ENCODE data around the gene TBATA. TPM values are rescaled to one million over a fixed set of nuclear protein-coding genes. Genes with fewer than 3 reads are reported as not detected.

The TBATA gene
- total and polyA plus RNA-seq, 2 of the 8 experiments (the other 6 are each of a cell fraction or from before 2014, with no cell fraction given) = not detected

- no peak for TF ChIP-seq USF2 (IDR thresholded peaks at IDR 0.05; ENCODE audit: low read length)
Observed at GRCh38 chr10:70747192-70747965, 37.8 kb downstream of the TBATA start (continued).

Measured in H1 (cell line).